A673 (cell line): ENCODE measurements around the gene PACRG.

Experiments
- EZH2 ChIP-seq: fragments of 200-600 bp; sonication (generic); IDR thresholded peaks from 2 replicates; pipeline ENCODE4 v1.6.1; 2017; ENCODE audit warnings: borderline replicate concordance, low read depth, mild to moderate bottlenecking, mixed read lengths, antibody characterized with exemption, low read length; ENCODE audit not compliant: poor library complexity, severe bottlenecking
- TF ChIP-seq, protein P1 (sequence below): fragments of 300-800, 200-600 bp; sonication (generic); conservative IDR thresholded peaks from 2 replicates; pipeline ENCODE4 v1.5.1; 2017; ENCODE audit warnings: low read depth, mild to moderate bottlenecking, antibody characterized with exemption, low read length, moderate library complexity, mixed read lengths

DNA sequence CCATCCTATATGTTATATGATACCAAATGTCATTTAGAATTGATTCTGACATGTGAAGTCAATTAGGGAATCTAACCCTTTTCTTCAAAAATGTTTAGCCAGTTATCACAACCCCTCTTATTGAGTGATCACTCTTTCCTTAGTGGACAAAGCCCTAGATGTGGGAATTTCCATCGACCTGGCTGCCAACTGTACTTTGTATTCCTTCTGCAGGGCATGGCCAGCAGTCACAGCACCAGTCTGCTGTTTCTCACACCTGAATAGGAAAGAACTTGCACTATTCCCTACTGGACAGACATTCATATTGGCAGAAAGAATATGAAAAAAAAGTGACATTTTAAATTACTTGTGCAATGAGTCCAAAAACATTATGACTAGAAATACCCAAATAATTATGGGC lies 271.0 kb downstream of the PACRG start:
- TF ChIP-seq, protein P1, sequence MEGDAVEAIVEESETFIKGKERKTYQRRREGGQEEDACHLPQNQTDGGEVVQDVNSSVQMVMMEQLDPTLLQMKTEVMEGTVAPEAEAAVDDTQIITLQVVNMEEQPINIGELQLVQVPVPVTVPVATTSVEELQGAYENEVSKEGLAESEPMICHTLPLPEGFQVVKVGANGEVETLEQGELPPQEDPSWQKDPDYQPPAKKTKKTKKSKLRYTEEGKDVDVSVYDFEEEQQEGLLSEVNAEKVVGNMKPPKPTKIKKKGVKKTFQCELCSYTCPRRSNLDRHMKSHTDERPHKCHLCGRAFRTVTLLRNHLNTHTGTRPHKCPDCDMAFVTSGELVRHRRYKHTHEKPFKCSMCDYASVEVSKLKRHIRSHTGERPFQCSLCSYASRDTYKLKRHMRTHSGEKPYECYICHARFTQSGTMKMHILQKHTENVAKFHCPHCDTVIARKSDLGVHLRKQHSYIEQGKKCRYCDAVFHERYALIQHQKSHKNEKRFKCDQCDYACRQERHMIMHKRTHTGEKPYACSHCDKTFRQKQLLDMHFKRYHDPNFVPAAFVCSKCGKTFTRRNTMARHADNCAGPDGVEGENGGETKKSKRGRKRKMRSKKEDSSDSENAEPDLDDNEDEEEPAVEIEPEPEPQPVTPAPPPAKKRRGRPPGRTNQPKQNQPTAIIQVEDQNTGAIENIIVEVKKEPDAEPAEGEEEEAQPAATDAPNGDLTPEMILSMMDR: no peak
- no peak for TF ChIP-seq EZH2
